IMR-90 (cell line): ENCODE measurements around the gene GAREM1. TPM values are rescaled to one million over a fixed set of nuclear protein-coding genes. Genes with fewer than 3 reads are reported as not detected.
A peak's percentile ranks its signal among the peaks of the same experiment; 100 is the strongest.

Experiments
- ATAC-seq: fragments of 200-7000 bp; cut with Tn5 transposase; 2 replicates; pipeline ENCODE4 v1.9.1; 2020; ENCODE audit warnings: low read depth, mild to moderate bottlenecking, moderate library complexity
- BruUV-seq: library from RNA; stranded (reverse); fragments of 400-500 nt; replicated peaks from 2 replicates; lab custom pipeline; 2021; lab: Mats Ljungman, UMichigan
- CTCF ChIA-PET: fragments of 300-600 bp; formaldehyde crosslinking; extraction: SDS; loops from one replicate; lab custom pipeline; 2021; ENCODE audit warnings: antibody characterized with exemption; lab: Yijun Ruan, JAX
- POLR2A ChIA-PET: fragments of 300-600 bp; sonication (Branson Sonifier 250); formaldehyde crosslinking; loops from one replicate; lab custom pipeline; 2022; ENCODE audit warnings: antibody characterized with exemption; ENCODE audit not compliant: unreplicated experiment; lab: Charles Lee
- DNase-seq: peaks from one replicate; pipeline ENCODE4 v3.0.0; 2013
- H2AFZ ChIP-seq: replicated peaks from 2 replicates; pipeline ENCODE3; 2013; ENCODE audit warnings: low read length, mild to moderate bottlenecking; ENCODE audit not compliant: poor library complexity
- H2AK5ac ChIP-seq: 2 replicates; pipeline ENCODE4 v1.6.1; 2013; ENCODE audit warnings: low read depth, low read length, inconsistent platforms
- H2AK9ac ChIP-seq: replicated peaks from 2 replicates; pipeline ENCODE3; 2013; ENCODE audit warnings: mild to moderate bottlenecking, low read depth, low read length, moderate library complexity; ENCODE audit not compliant: poor library complexity
- H2BK120ac ChIP-seq: 2 replicates; pipeline ENCODE4 v1.6.1; 2013; ENCODE audit warnings: low read depth, low read length, inconsistent platforms
- H2BK15ac ChIP-seq: 3 replicates; pipeline ENCODE4 v1.6.1; 2013; ENCODE audit warnings: low read depth, low read length, inconsistent platforms
- H2BK20ac ChIP-seq: 2 replicates; pipeline ENCODE4 v1.6.1; 2013; ENCODE audit warnings: low read depth, mild to moderate bottlenecking, inconsistent platforms, low read length, moderate library complexity
- H2BK5ac ChIP-seq: 2 replicates; pipeline ENCODE4 v1.6.1; 2013; ENCODE audit warnings: mild to moderate bottlenecking, low read depth, low read length, inconsistent platforms; ENCODE audit not compliant: poor library complexity, severe bottlenecking
- H3K14ac ChIP-seq: replicated peaks from 2 replicates; pipeline ENCODE4 v1.6.1; 2013; ENCODE audit warnings: low read depth, low read length, inconsistent platforms
- H3K18ac ChIP-seq: 2 replicates; pipeline ENCODE4 v1.6.1; 2013; ENCODE audit warnings: low read depth, low read length, control low read depth
- H3K23ac ChIP-seq: 2 replicates; pipeline ENCODE4 v1.6.1; 2013; ENCODE audit warnings: low read depth, low read length, inconsistent platforms
- H3K27ac ChIP-seq: 2 replicates; pipeline ENCODE4 v1.5.1; 2013; ENCODE audit warnings: mild to moderate bottlenecking, control low read depth, low read length; ENCODE audit not compliant: insufficient read depth
- H3K27me3 ChIP-seq: 2 replicates; pipeline ENCODE4 v1.6.1; 2013; ENCODE audit warnings: low read length; ENCODE audit not compliant: control insufficient read depth, insufficient read depth
- H3K36me3 ChIP-seq: 2 replicates; pipeline ENCODE4 v1.6.1; 2013; ENCODE audit warnings: low read length, mixed read lengths; ENCODE audit not compliant: control insufficient read depth, insufficient read depth
- H3K4ac ChIP-seq: 2 replicates; pipeline ENCODE4 v1.6.1; 2013; ENCODE audit warnings: low read depth, low read length, inconsistent platforms
- H3K4me1 ChIP-seq: 2 replicates; pipeline ENCODE4 v1.6.1; 2013; ENCODE audit warnings: low read length, mixed read lengths; ENCODE audit not compliant: control insufficient read depth, insufficient read depth
- H3K4me2 ChIP-seq: 2 replicates; pipeline ENCODE4 v1.6.1; 2013; ENCODE audit warnings: low read depth, mild to moderate bottlenecking, control low read depth, low read length, moderate library complexity
- H3K4me3 ChIP-seq: 2 replicates; pipeline ENCODE4 v1.5.1; 2013; ENCODE audit warnings: low read depth, mild to moderate bottlenecking, control low read depth, low read length, moderate library complexity; ENCODE audit not compliant: insufficient read depth
- H3K56ac ChIP-seq: 2 replicates; pipeline ENCODE4 v1.6.1; 2013; ENCODE audit warnings: low read length, inconsistent platforms; ENCODE audit not compliant: insufficient read depth; ENCODE audit errors: extremely low read depth
- H3K79me1 ChIP-seq, 2 experiments: 2 replicates each; pipeline ENCODE4 v1.6.1; 2013; ENCODE audit warnings: low read length in 2 of 2, inconsistent platforms in 1 of 2, low read depth in 1 of 2
- H3K9ac ChIP-seq: 2 replicates; pipeline ENCODE4 v1.6.1; 2013; ENCODE audit warnings: low read depth, low read length, control low read depth
- H3K9me1 ChIP-seq: 2 replicates; pipeline ENCODE4 v1.6.1; 2013; ENCODE audit warnings: low read length, inconsistent platforms; ENCODE audit not compliant: insufficient read depth
- H3K9me3 ChIP-seq: 2 replicates; pipeline ENCODE4 v1.6.1; 2013; ENCODE audit warnings: low read length; ENCODE audit not compliant: control insufficient read depth, insufficient read depth
- H4K20me1 ChIP-seq: 2 replicates; pipeline ENCODE4 v1.6.1; 2013; ENCODE audit warnings: low read length, inconsistent platforms; ENCODE audit not compliant: insufficient read depth
- H4K5ac ChIP-seq: 2 replicates; pipeline ENCODE4 v1.6.1; 2013; ENCODE audit warnings: mild to moderate bottlenecking, low read depth, low read length, control low read depth
- H4K8ac ChIP-seq, 2 experiments: 2 replicates each; pipeline ENCODE4 v1.6.1; 2013; ENCODE audit warnings: low read depth in 2 of 2, low read length in 2 of 2, control low read depth in 1 of 2, inconsistent platforms in 1 of 2
- H4K91ac ChIP-seq: 2 replicates; pipeline ENCODE4 v1.6.1; 2013; ENCODE audit warnings: low read depth, low read length, inconsistent platforms; ENCODE audit not compliant: insufficient read depth
- BHLHE40 ChIP-seq: fragments of 150-350 bp; IDR thresholded peaks from 2 replicates; pipeline ENCODE4 v1.6.1; 2016; ENCODE audit warnings: mild to moderate bottlenecking, low read depth, low read length
- CEBPB ChIP-seq: IDR thresholded peaks from 2 replicates; pipeline ENCODE4 v1.6.1; 2012; ENCODE audit warnings: low read depth, low read length, improper control_type of control experiment
- CHD1 ChIP-seq: IDR thresholded peaks from 2 replicates; pipeline ENCODE4 v1.6.1; 2012; ENCODE audit warnings: low read depth, low read length, improper control_type of control experiment
- FOS ChIP-seq: fragments of 150-350 bp; IDR thresholded peaks from 2 replicates; pipeline ENCODE4 v1.6.1; 2016; ENCODE audit warnings: low read depth, low read length
- MAFK ChIP-seq: IDR thresholded peaks from 2 replicates; pipeline ENCODE4 v1.6.1; 2012; ENCODE audit warnings: low read depth, low read length, improper control_type of control experiment
- MAZ ChIP-seq: IDR thresholded peaks from 2 replicates; pipeline ENCODE4 v1.6.1; 2012; ENCODE audit warnings: low read depth, mild to moderate bottlenecking, low read length, improper control_type of control experiment, moderate library complexity, borderline replicate concordance
- MXI1 ChIP-seq: IDR thresholded peaks from 2 replicates; pipeline ENCODE4 v1.6.1; 2012; ENCODE audit warnings: low read depth, mild to moderate bottlenecking, low read length, moderate library complexity, borderline replicate concordance
- NFE2L2 ChIP-seq: fragments of 150-350 bp; IDR thresholded peaks from 2 replicates; pipeline ENCODE4 v1.6.1; 2016; ENCODE audit warnings: low read depth, mild to moderate bottlenecking, low read length
- POLR2A ChIP-seq: IDR thresholded peaks from 2 replicates; pipeline ENCODE4 v1.6.1; 2012; ENCODE audit warnings: mild to moderate bottlenecking, low read depth, low read length
- RAD21 ChIP-seq: IDR thresholded peaks from 2 replicates; pipeline ENCODE4 v1.6.1; 2012; ENCODE audit warnings: low read length, improper control_type of control experiment
- RCOR1 ChIP-seq: IDR thresholded peaks from 2 replicates; pipeline ENCODE4 v1.6.1; 2012; ENCODE audit warnings: mild to moderate bottlenecking, low read length, improper control_type of control experiment; ENCODE audit not compliant: insufficient replicate concordance
- RFX5 ChIP-seq: IDR thresholded peaks from 2 replicates; pipeline ENCODE4 v1.8.0; 2012; ENCODE audit warnings: low read depth, mild to moderate bottlenecking, low read length, moderate library complexity
- SMC3 ChIP-seq: fragments of 150-350 bp; IDR thresholded peaks from 2 replicates; pipeline ENCODE4 v1.6.1; 2016; ENCODE audit warnings: low read depth, mild to moderate bottlenecking, antibody characterized with exemption, low read length, moderate library complexity
- WGBS, 2 experiments: methylation state at CpG; one replicate each; pipeline versions ENCODE4 v1.1.5 to v1.1.7; 2013; ENCODE audit warnings: missing lambda C conversion rate in 2 of 2; ENCODE audit not compliant: insufficient read length in 1 of 2; ENCODE audit errors: extremely low coverage in 2 of 2; 5-methylcytosine and 5-hydroxymethylcytosine counted together
- dilution Hi-C: fragments of 300-500 bp; cut with HindIII; formaldehyde crosslinking; loops from one replicate; pipeline ENCODE4 v1.14.3; 2018; ENCODE audit warnings: low sequenced_read_pairs; ENCODE audit not compliant: unreplicated experiment
- in situ Hi-C: fragments of 300-500 bp; cut with MboI; formaldehyde crosslinking; loops from 3 replicates; pipeline ENCODE4 v1.14.3; 2019; ENCODE audit warnings: low sequenced_read_pairs, inconsistent platforms, mixed read lengths
- intact Hi-C: fragments of 100-400 bp; cut with micrococcal nuclease; formaldehyde crosslinking; loops from 2 replicates; pipeline ENCODE4 v1.10.0; 2022
- polyA plus RNA-seq, 3 experiments: library from polyadenylated mRNA; depleted of rRNA; stranded (reverse); fragments of >200 nt; gene quantifications; 2 replicates each; pipeline ENCODE4 v1.2.3, GENCODE V29; 2012; ENCODE audit warnings: low replicate concordance in 1 of 3
- total RNA-seq: library from RNA; depleted of rRNA; stranded (reverse); fragments of >200 nt; gene quantifications from 2 replicates; pipeline ENCODE4 v1.2.3, GENCODE V29; 2012
- TF ChIP-seq, protein P1 (sequence below): conservative IDR thresholded peaks from 2 replicates; pipeline ENCODE4 v1.5.1; 2012; ENCODE audit warnings: mild to moderate bottlenecking, low read depth, low read length, improper control_type of control experiment
- TF ChIP-seq, protein P2 (sequence below): fragments of 150-350 bp; IDR thresholded peaks from 2 replicates; pipeline ENCODE4 v1.6.1; 2017; ENCODE audit warnings: mild to moderate bottlenecking, antibody characterized with exemption, low read length, low read depth

Gene GAREM1
- total and polyA plus RNA-seq, 2 of the 4 experiments (the other 2 are of a cell fraction): 1.4 to 2.3 TPM

DNA sequence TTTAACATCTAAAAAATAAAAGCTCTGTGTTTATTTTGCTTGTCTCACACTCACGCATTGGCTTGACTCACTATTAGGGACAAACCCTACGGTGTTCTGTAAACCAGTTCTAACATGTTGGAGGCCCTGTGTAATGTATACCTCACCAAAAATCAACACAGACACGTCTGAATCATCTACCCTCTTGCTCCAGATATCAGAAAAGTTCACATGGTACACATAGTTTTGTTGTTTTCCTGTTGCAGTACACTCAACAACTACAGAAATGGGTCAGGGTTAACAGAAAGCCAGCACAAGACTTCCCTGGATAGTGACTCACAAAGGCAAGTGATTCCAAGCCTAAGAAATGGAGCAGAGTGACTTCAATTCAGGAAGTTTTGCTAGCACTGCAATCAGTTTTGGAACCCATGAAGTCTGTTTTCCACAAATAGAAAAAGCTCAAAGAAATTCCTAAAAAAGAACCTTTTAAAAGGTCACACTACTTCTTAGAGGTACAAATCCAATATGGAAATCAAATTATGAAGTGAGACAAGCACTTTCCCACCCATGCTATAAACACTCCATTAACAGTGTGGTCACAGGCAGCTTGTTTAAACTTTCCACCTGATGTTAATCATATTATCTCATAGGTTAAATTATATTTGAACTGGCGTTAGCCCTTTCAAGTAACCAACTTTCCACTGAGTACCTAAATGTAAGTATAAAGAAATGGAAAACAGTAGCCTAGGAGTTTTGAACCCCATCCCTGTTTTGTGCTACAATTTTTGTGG, 87.4 kb downstream of the GAREM1 start:
- H3K79me1 ChIP-seq: no peaks in the 10 kb centered on the region
- no peak overlapping the region for H2AK5ac ChIP-seq
- no peaks in the 10 kb centered on the region for H3K9me3 ChIP-seq
- no peaks in the 10 kb centered on the region for H3K27me3 ChIP-seq
- no peak overlapping the region for H3K14ac ChIP-seq
- no peak overlapping the region for H3K18ac ChIP-seq
- POLR2A ChIA-PET: interaction anchor here (1.0 kb wide), 1 partner anchor 10 kb away, joined by 3 read pairs; no protein-coding TSS in a partner anchor
- WGBS, 2 experiments: no CpG with 5 or more reads among the region's 4 CpGs
- H2AFZ ChIP-seq: no peak overlapping the region
- H2BK15ac ChIP-seq: no peak overlapping the region
- peak; percentile 90 for ATAC-seq
- no peaks in the 10 kb centered on the region for H4K20me1 ChIP-seq
- no peak overlapping the region for H3K23ac ChIP-seq
- H3K4me1 ChIP-seq: peaks cover 8% of the 10 kb centered on the region; the same call in 1 of the 2 replicates
- CTCF ChIA-PET: interaction anchor here (0.5 to 1.3 kb wide), 3 partner anchors 28 to 94 kb away, joined by 3 to 4 read pairs (median 3); partner anchors contain the start of gene GAREM1
- H4K5ac ChIP-seq: no peak overlapping the region
- H2BK5ac ChIP-seq: peak overlapping the region; percentile 45
- H3K27ac ChIP-seq: no peak overlapping the region
- H3K9ac ChIP-seq: no peak overlapping the region
- H3K36me3 ChIP-seq: no peaks in the 10 kb centered on the region
- H3K4ac ChIP-seq: no peak overlapping the region
- H2BK20ac ChIP-seq: no peak overlapping the region
- no peak overlapping the region for H3K4me3 ChIP-seq
- H3K56ac ChIP-seq: no peak overlapping the region
- dilution Hi-C loops: no loop called here
- intact Hi-C loops: loop anchor here (2.0 to 10.0 kb wide), 5 partner anchors 64 to 288 kb away; partner anchors contain the start of genes GAREM1 and RNF138
- H3K9me1 ChIP-seq: peaks cover 6% of the 10 kb centered on the region; the same call in 1 of the 2 replicates
- no peak overlapping the region for H2BK120ac ChIP-seq
- no peak overlapping the region for H4K91ac ChIP-seq
- no peak overlapping the region for H4K8ac ChIP-seq
- in situ Hi-C loops: no loop called here
- no TSS peak for BruUV-seq
- DNase-seq: peak; percentile 98
- H3K4me2 ChIP-seq: no peak overlapping the region; the same call in 1 of the 2 replicates
- no peak overlapping the region for H2AK9ac ChIP-seq
- no peak for TF ChIP-seq RFX5
- peak; percentile 93 for TF ChIP-seq FOS
- peak; percentile 18; the same call in 1 of the 2 replicates for TF ChIP-seq NFE2L2
- peak; percentile 27 for TF ChIP-seq RCOR1
- TF ChIP-seq MAZ: no peak
- TF ChIP-seq POLR2A: no peak
- TF ChIP-seq, protein P1, sequence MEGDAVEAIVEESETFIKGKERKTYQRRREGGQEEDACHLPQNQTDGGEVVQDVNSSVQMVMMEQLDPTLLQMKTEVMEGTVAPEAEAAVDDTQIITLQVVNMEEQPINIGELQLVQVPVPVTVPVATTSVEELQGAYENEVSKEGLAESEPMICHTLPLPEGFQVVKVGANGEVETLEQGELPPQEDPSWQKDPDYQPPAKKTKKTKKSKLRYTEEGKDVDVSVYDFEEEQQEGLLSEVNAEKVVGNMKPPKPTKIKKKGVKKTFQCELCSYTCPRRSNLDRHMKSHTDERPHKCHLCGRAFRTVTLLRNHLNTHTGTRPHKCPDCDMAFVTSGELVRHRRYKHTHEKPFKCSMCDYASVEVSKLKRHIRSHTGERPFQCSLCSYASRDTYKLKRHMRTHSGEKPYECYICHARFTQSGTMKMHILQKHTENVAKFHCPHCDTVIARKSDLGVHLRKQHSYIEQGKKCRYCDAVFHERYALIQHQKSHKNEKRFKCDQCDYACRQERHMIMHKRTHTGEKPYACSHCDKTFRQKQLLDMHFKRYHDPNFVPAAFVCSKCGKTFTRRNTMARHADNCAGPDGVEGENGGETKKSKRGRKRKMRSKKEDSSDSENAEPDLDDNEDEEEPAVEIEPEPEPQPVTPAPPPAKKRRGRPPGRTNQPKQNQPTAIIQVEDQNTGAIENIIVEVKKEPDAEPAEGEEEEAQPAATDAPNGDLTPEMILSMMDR: no peak
- TF ChIP-seq MAFK: peak; percentile 9; the same call in 1 of the 2 replicates
- TF ChIP-seq, protein P2, sequence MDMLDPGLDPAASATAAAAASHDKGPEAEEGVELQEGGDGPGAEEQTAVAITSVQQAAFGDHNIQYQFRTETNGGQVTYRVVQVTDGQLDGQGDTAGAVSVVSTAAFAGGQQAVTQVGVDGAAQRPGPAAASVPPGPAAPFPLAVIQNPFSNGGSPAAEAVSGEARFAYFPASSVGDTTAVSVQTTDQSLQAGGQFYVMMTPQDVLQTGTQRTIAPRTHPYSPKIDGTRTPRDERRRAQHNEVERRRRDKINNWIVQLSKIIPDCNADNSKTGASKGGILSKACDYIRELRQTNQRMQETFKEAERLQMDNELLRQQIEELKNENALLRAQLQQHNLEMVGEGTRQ: no peak; the same call in 1 of the 2 replicates
- no peak for TF ChIP-seq MXI1
- peak; percentile 92 for TF ChIP-seq BHLHE40
- TF ChIP-seq RAD21: no peak
- no peak for TF ChIP-seq CHD1
- peak; percentile 76 for TF ChIP-seq CEBPB
- TF ChIP-seq SMC3: no peak
